Subcutaneous adipose tissue (tissue), 4 donors: ENCODE measurements around the gene BLM. TPM values are rescaled to one million over a fixed set of nuclear protein-coding genes. Genes with fewer than 3 reads are reported as not detected.

Experiments
- total RNA-seq, 4 donors: library from RNA; depleted of rRNA; stranded (reverse); fragments of >200 nt; gene quantifications; one replicate each; pipeline ENCODE4 v1.1.0, GENCODE V29; 2016
- TF ChIP-seq, protein P1 (sequence below): fragments of 450-650 bp; IDR thresholded peaks from one replicate; pipeline ENCODE4 v1.5.1; 2016; ENCODE audit warnings: low read depth, mild to moderate bottlenecking, control low read depth, antibody characterized with exemption, moderate library complexity

The BLM gene
- total RNA-seq, 4 donors from 2014 or later = 2.4 to 13.6 (median 6.8) TPM

DNA sequence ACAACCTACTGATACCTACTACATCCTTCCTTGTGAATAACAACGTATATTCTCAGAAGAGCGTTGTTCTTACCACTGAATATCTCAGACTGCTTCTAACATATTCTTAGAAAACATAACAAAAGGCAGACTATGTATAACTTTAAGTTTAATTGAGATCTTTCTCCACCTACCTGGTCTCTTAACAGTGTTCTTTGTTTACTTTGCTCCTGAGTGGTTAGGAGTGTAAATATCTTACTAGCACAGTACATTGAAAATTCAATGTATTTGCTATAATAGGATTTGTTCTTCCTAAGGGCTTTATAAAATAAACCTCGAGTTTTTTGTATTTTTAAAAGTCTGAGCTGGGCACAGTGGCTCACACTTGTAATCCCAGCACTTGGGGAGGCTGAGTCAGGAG is 7.9 kb upstream of the BLM start:
- TF ChIP-seq, protein P1, sequence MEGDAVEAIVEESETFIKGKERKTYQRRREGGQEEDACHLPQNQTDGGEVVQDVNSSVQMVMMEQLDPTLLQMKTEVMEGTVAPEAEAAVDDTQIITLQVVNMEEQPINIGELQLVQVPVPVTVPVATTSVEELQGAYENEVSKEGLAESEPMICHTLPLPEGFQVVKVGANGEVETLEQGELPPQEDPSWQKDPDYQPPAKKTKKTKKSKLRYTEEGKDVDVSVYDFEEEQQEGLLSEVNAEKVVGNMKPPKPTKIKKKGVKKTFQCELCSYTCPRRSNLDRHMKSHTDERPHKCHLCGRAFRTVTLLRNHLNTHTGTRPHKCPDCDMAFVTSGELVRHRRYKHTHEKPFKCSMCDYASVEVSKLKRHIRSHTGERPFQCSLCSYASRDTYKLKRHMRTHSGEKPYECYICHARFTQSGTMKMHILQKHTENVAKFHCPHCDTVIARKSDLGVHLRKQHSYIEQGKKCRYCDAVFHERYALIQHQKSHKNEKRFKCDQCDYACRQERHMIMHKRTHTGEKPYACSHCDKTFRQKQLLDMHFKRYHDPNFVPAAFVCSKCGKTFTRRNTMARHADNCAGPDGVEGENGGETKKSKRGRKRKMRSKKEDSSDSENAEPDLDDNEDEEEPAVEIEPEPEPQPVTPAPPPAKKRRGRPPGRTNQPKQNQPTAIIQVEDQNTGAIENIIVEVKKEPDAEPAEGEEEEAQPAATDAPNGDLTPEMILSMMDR = no peak

- TF ChIP-seq, protein P1 = no peak
Measured at GRCh38 chr15:90710436-90711027, 6.6 kb upstream of the BLM start.

GRCh38 chr15:90711418-90711824 is 5.7 kb upstream of the BLM start:
- TF ChIP-seq, protein P1 = no peak

GRCh38 chr15:90711842-90712241 is 5.3 kb upstream of the BLM start:
- TF ChIP-seq, protein P1 = no peak

GRCh38 chr15:90713081-90713480 is 4.1 kb upstream of the BLM start:
- TF ChIP-seq, protein P1 = no peak

DNA sequence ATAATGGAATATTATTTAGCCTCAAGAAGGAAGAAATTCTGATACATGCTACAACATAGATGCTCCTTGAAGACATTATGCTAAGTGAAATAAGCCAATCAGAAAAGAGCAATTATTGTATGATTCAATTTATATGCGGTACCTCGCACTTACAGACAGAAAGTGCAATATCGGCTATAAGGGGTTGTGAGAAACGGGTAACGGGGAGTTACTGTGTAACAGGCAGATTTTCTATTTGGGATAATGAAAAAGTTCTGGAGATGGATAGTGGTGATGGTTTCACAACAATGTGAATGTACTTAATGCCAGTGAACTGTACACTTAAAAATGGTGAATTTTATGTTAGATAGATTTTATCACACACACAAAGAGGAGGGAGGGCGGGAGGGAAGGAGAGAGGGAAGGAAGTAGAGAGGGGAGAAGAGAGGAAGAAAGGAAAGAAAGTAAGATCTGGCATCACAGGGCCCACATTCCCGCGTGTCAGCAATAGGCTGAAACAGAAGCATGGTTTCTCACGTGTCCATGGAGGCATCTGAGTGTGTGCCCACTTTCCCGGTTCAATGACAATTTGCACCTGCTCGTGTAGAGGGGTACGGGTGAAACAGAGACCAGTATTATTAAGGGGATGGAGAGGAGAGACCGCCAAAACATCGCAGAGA is 700 bp upstream of the BLM start:
- TF ChIP-seq, protein P1 = no peak

DNA sequence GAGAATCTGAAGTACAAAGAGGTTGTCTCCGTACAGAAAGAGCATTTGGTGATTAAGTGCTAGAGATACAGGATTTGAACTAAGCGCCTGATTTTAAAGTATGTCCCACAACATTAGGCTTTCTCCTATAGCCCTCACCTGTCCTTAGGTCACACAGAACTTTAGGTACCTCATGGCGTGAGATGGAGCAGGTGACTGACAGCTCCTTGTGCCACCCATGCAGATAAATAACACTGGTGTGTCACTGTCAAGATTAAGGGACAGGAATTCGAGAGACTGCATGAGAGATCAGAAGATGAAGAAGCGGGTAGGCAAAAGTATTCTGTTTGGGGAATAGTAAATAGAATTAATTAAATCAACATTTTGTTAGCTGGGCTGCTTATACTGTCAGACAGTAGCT is 1.1 kb downstream of the BLM start:
- TF ChIP-seq, protein P1 = no peak
